RKO (cell line): ENCODE results near the gene PPP1R2C.

Experiments
- DNase-seq: peaks from one replicate; pipeline ENCODE4 v3.0.0-alpha.2; 2016; ENCODE audit warnings: low spot score

Gene PPP1R2C

DNA sequence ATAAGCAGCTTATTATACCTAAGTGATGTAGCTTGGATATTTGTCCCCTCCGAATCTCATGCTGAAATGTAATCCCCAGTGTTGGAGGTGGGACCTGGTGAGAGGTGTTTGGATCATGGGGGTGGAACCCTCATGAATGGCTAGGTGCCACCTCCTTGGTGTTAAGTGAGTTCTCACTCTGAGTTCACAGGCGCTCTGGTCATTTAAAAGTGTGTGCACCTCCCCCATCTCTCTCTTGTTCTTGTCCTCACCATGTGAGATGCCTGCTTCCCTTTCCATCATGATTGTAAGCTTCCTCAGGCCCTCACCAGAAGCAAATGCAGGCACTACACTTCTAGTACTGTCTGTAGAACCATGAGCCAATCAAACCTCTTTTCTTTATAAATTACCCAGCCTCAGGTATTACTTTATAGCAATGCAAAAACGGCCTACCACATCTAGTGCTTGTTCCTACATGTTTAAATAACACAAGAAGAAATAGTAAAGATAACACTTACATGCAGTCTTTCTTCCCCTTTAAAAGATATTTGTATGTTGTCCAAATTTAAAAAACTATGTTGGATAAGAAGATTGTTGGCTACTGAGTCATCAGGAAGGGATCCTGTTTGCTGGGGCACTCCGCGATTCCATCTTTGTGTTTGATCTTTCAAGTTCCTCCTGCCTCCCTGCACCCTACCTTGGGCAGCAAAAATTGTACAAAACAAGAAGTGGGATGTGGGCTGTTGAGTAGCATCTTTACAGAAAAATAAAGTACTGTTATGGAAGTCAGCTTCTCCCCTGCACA lies 29.7 kb downstream of the PPP1R2C start:
- peak; percentile 4 for DNase-seq

DNA sequence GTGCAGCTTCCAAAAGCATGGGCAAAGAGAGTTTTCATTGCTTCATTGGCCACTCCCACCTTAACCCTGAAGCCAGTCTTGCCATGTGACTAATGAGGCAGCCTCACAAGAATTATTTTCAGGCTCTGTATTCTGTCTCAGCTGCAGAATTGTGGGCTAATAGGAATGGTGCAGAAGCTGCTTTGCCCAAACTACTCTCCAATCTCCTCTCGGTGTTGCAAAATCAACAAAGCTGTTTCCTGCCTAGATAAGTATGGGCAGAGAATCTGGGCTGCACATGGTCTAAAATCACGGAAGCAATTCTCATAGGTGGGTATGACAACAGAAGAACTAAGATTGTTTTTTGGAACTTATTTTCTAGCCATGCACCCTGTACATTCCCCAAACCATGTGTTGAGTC lies 31.4 kb downstream of the PPP1R2C start:
- no peak for DNase-seq

DNA sequence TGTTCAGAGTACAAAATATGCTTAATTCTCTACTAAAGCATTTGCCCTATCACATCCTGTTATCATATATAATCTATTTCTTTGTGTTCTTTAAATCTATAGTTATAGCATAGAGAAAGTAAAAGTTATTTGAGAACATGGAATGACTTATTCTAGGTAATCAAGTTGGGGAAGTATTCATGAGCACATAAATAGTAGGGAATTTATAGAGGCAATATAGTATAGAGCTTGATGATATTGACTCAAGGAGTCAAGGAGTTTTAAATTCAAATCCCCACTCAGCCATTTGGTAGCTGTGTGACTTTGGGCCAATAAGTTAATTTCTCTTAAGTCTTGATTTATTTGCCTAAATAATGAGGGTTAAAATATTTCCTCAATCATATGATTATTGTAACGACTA lies 37.5 kb downstream of the PPP1R2C start:
- DNase-seq, result no peak

DNA sequence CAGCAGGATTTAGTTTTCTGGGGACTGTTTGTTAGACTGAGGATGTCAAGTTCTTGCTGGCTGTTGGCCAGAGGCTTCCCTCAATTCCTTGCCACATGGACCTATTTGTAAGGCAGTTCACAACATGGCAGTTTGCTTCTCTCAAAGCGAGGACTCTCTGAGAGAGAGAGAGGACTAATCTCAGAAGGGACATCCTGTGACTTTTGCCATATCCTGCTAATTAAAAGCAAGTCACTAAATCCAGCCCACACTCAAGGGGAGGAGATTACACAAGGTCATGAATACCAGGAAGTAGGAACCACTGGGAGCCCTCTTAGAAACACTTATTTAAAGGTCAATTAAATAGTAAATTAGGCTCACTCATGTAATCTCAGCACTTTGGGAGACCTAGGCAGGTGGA lies 38.2 kb downstream of the PPP1R2C start:
- no peak for DNase-seq

DNA sequence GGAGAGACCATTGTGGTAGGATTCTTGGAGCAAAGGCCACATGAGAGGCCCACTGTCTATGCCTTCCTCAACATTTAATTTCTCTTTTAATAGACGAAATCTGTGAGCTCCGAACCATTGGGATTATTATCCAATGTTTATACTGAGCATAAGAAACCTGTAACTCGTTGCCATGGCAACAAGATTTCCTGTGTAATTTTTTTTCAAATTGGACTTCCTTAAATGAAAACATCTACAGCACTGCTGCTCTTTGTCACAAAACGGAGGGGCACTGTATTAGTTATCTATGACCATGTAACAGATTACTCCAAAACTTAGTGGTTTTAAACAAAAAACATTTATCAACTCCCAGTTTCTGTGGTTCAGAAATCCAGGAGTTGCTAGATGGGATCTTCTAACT lies 38.7 kb downstream of the PPP1R2C start:
- DNase-seq, result no peak

DNA sequence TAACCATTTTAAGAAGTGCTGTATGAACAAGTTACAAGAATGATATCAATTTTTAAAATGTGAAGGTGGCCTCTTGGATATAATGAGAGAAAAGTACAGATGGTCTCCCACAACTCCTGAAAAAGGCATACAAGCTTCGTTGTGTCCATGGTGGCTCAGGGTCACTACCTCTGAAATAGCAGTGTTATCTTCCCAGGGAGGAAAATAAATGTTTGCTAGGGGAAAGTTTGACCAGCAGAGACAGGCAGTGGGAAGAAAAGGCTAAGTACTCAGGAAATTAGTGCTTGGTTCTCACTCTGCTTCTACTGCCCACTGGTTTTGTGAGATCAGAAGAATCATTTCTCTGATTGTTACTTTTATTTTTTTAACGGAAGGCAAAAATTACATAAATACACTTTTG lies 39.4 kb downstream of the PPP1R2C start:
- DNase-seq, result no peak

DNA sequence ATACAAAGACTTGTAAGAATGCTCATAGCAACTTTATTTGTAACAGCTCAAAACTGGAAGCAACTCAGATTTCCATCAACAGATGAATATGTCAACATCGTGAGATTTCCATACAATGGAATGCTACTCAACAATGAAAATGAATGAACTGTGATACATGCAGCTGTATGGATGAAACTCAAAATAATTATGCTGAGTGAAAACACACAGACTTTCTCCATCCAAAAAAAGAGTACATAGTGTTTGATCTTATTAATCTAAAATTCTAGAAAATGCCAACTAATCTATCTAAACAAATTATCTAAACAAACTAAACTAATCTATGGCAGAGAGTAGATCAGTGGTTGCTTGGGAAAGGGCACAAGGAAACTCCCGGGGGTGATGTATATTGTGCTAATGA lies 42.7 kb downstream of the PPP1R2C start:
- DNase-seq, result no peak

DNA sequence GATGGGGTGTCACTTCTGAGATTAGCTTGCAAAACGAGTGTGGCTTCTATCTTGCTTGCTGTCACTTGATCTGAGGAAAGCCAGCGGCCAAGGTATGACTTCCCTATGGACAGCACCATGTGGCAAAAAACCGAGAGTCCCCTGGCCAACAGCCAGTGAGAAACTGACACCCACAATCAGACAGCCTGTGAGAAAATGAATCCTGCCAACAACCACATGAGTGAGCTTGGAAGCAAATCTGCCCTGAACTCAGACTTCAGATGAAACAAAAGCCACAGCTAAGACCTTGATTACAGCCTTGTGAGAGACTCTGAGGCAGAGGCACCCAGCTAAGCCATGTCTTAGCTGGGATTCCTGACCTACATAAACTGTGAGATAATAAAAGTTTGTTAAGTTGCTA lies 45.5 kb downstream of the PPP1R2C start:
- no peak for DNase-seq
